ENCODE data around the gene ATOSA. TPM values are rescaled to one million over a fixed set of nuclear protein-coding genes. Genes with fewer than 3 reads are reported as not detected.

Gene ATOSA
- total and polyA plus RNA-seq, 2 of the 13 experiments (the other 11 are each of a cell fraction or from before 2014, with no cell fraction given) = 6.6 to 16.3 TPM

- TF ChIP-seq GMEB2 (CRISPR knock-in tag; IDR thresholded peaks at IDR 0.05; ENCODE audit: low read depth) (no peak), HOXA3 (CRISPR knock-in tag; IDR thresholded peaks at IDR 0.05) (no peak), REPIN1 (CRISPR knock-in tag; IDR thresholded peaks at IDR 0.05; ENCODE audit: borderline replicate concordance, low read depth) (no peak), CBX1 (IDR thresholded peaks at IDR 0.05; ENCODE audit: low read depth) (no peak), NFRKB (IDR thresholded peaks at IDR 0.05) (no peak), JUN (CRISPR knock-in tag; IDR thresholded peaks at IDR 0.05) (no peak), ZBTB21 (CRISPR knock-in tag; IDR thresholded peaks at IDR 0.05) (no peak)
- TF ChIP-seq, protein P1, sequence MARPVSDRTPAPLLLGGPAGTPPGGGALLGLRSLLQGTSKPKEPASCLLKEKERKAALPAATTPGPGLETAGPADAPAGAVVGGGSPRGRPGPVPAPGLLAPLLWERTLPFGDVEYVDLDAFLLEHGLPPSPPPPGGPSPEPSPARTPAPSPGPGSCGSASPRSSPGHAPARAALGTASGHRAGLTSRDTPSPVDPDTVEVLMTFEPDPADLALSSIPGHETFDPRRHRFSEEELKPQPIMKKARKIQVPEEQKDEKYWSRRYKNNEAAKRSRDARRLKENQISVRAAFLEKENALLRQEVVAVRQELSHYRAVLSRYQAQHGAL (CRISPR knock-in tag; IDR thresholded peaks at IDR 0.05; ENCODE audit: not compliant biosample characterization) = no peak
Observed at GRCh38 chr15:52727815-52728214, 48.6 kb upstream of the ATOSA start (continued).

GRCh38 chr15:52726195-52726594, 47.0 kb upstream of the ATOSA start:
- no peak overlapping the region for H3K4me3 ChIP-seq (replicated peaks in 1 of 3; ENCODE audit: insufficient read depth in 1 of 3, low read depth in 2 of 3, low read length in 3 of 3)
- no peak overlapping the region for H3K27ac ChIP-seq (ENCODE audit: extremely low read length, insufficient read depth, low read length)
- H3K36me3 ChIP-seq (replicated peaks in 1 of 2; ENCODE audit: control insufficient read depth in 1 of 2, insufficient read depth in 2 of 2, low read length in 2 of 2) = no peaks in the 10 kb centered on the region
- H4K20me1 ChIP-seq (ENCODE audit: insufficient read depth, low read length) = no peaks in the 10 kb centered on the region
- H3K9me3 ChIP-seq (ENCODE audit: low read length) = no peaks in the 10 kb centered on the region
- H3K27me3 ChIP-seq (ENCODE audit: control insufficient read depth in 1 of 2, insufficient read depth in 2 of 2, low read length in 2 of 2) = no peaks in the 10 kb centered on the region; a peak in 1 of 5 replicates
- FAIRE-seq (no peak), DNase-seq (ENCODE audit: low spot score) (no peak), ATAC-seq (no peak)
- in situ Hi-C loops (cut with HindIII; ENCODE audit: extremely low pct_ligation_motif_present, low pct_unique_long_range_greater_than_20kb) (no loop called here), intact Hi-C loops (cut with micrococcal nuclease; ENCODE audit: unreplicated experiment) (no loop called here)
- H3K4me1 ChIP-seq (ENCODE audit: insufficient read depth, low read length) = no peaks in the 10 kb centered on the region
- no TSS peak for BruUV-seq (replicated peaks)
- no peak overlapping the region for H2AFZ ChIP-seq (ENCODE audit: low read length)
- H3K4me2 ChIP-seq (ENCODE audit: low read depth, low read length) = no peak overlapping the region
- POLR2A ChIA-PET = no interaction called here
- WGBS (ENCODE audit: low lambda C conversion rate) = 23% methylated on average over 2 of the region's 2 CpGs
- CTCF ChIA-PET (ENCODE audit: low intra/inter-chr PET ratio, low total read pairs) = no interaction called here
- H3K9ac ChIP-seq (ENCODE audit: insufficient read depth, low read depth, low read length) = no peak overlapping the region
- no peaks in the 10 kb centered on the region for H3K79me2 ChIP-seq (ENCODE audit: insufficient read depth, low read length)
- TF ChIP-seq ETS1 (CRISPR knock-in tag; IDR thresholded peaks at IDR 0.05) (no peak), ZNF354B (CRISPR knock-in tag; IDR thresholded peaks at IDR 0.05) (no peak), MTA1 (CRISPR knock-in tag; IDR thresholded peaks at IDR 0.05; ENCODE audit: borderline replicate concordance) (no peak), PATZ1 (CRISPR knock-in tag; IDR thresholded peaks at IDR 0.05) (no peak), ZNF7 (CRISPR knock-in tag; IDR thresholded peaks at IDR 0.05) (no peak), ZNF547 (CRISPR knock-in tag; IDR thresholded peaks at IDR 0.05) (no peak), CCDC6 (CRISPR knock-in tag; IDR thresholded peaks at IDR 0.05) (no peak), ZNF598 (CRISPR knock-in tag; IDR thresholded peaks at IDR 0.05; ENCODE audit: borderline replicate concordance) (no peak)
- TF ChIP-seq, protein P2, sequence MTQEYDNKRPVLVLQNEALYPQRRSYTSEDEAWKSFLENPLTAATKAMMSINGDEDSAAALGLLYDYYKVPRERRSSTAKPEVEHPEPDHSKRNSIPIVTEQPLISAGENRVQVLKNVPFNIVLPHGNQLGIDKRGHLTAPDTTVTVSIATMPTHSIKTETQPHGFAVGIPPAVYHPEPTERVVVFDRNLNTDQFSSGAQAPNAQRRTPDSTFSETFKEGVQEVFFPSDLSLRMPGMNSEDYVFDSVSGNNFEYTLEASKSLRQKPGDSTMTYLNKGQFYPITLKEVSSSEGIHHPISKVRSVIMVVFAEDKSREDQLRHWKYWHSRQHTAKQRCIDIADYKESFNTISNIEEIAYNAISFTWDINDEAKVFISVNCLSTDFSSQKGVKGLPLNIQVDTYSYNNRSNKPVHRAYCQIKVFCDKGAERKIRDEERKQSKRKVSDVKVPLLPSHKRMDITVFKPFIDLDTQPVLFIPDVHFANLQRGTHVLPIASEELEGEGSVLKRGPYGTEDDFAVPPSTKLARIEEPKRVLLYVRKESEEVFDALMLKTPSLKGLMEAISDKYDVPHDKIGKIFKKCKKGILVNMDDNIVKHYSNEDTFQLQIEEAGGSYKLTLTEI (CRISPR knock-in tag; conservative IDR thresholded peaks at IDR 0.05) = no peak

Data from HepG2 (cell line).